MM.1S (cell line): ENCODE data around the gene GALNT8.

ENCODE experiments used
- EZH2 ChIP-seq: fragments of 300-600 bp; sonication (generic); optimal IDR thresholded peaks from 2 replicates; pipeline ENCODE3; 2017; ENCODE audit warnings: low read depth, mild to moderate bottlenecking, antibody characterized with exemption, low read length, mixed read lengths
- EZH2phosphoT487 ChIP-seq: fragments of 300-600 bp; sonication (generic); IDR thresholded peaks from 2 replicates; pipeline ENCODE4 v1.6.1; 2018; ENCODE audit warnings: antibody characterized with exemption, low read length
- TF ChIP-seq, protein P1 (sequence below): fragments of 300-600 bp; sonication (generic); IDR thresholded peaks from 2 replicates; pipeline ENCODE4 v1.5.1; 2016; ENCODE audit warnings: antibody characterized with exemption, low read length, mixed read lengths

DNA sequence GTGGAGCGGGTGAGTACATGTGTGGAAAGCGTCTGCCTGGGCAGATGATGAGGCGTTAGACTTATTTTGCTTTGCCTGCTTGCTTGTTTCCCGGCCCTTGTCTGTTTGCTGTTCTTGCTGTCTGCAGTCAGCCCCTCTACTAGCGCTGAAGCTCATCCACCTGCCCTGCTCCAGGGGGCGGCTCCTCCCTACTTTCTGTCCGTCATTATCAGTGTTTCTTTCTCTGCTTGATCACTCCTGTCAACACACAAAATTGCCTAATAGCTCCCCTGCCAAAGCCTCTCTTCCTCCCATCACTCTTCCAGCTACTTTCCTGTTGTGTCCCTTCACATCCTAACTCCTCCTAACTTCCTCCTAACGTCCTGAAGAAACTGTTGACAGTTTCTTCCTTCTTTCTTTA, 34.9 kb upstream of the GALNT8 start:
- TF ChIP-seq, protein P1, sequence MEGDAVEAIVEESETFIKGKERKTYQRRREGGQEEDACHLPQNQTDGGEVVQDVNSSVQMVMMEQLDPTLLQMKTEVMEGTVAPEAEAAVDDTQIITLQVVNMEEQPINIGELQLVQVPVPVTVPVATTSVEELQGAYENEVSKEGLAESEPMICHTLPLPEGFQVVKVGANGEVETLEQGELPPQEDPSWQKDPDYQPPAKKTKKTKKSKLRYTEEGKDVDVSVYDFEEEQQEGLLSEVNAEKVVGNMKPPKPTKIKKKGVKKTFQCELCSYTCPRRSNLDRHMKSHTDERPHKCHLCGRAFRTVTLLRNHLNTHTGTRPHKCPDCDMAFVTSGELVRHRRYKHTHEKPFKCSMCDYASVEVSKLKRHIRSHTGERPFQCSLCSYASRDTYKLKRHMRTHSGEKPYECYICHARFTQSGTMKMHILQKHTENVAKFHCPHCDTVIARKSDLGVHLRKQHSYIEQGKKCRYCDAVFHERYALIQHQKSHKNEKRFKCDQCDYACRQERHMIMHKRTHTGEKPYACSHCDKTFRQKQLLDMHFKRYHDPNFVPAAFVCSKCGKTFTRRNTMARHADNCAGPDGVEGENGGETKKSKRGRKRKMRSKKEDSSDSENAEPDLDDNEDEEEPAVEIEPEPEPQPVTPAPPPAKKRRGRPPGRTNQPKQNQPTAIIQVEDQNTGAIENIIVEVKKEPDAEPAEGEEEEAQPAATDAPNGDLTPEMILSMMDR: no peak
- TF ChIP-seq EZH2 (no peak), EZH2phosphoT487 (no peak)
